Measurements from ENCODE around the gene FOXP1.

- no peak for TF ChIP-seq CTCF (conservative IDR thresholded peaks at IDR 0.05 in 1 of 2, IDR thresholded peaks at IDR 0.05 in 1 of 2; ENCODE audit: extremely low read depth in 1 of 2, insufficient read depth in 1 of 2, low read depth in 1 of 2, low read length in 2 of 2)
- no peak for TF ChIP-seq EZH2 (IDR thresholded peaks at IDR 0.05; ENCODE audit: borderline replicate concordance, low read length)
These were observed 263.8 kb downstream of the FOXP1 start for GRCh38 chr3:71319771-71320170.

Measured in mammary epithelial cell (primary cell).